Caco-2 (cell line): Measurements from ENCODE around the gene TNNT1. TPM values are rescaled to one million over a fixed set of nuclear protein-coding genes. Genes with fewer than 3 reads are reported as not detected.

Experiments used
- BruUV-seq: library from RNA; stranded (reverse); fragments of 400-500 nt; replicated peaks from 2 replicates; lab custom pipeline; 2021; lab: Mats Ljungman, UMichigan
- CTCF ChIA-PET: fragments of 300-600 bp; sonication (Branson Sonifier 250); formaldehyde crosslinking; loops from one replicate; lab custom pipeline; 2022; ENCODE audit warnings: antibody characterized with exemption; lab: Charles Lee
- POLR2A ChIA-PET: fragments of 300-600 bp; sonication (Branson Sonifier 250); formaldehyde crosslinking; loops from one replicate; lab custom pipeline; 2022; ENCODE audit warnings: antibody characterized with exemption; lab: Charles Lee
- DNase-seq, 2 experiments: peaks; one replicate each; pipeline versions ENCODE4 v3.0.0 to v3.0.0-alpha.2; 2020 to 2022
- H3K27me3 ChIP-seq: replicated peaks from 2 replicates; pipeline ENCODE4 v1.6.0; 2011; ENCODE audit warnings: low read length; ENCODE audit not compliant: control insufficient read depth, insufficient read depth
- H3K36me3 ChIP-seq: 2 replicates; pipeline ENCODE4 v1.5.1; 2011; ENCODE audit warnings: low read length; ENCODE audit not compliant: control insufficient read depth, insufficient read depth
- H3K4me1 ChIP-seq: fragments of 250-450 bp; sonication (Bioruptor Pico); 2 replicates; pipeline ENCODE4 v1.5.1; 2020; ENCODE audit warnings: mild to moderate bottlenecking
- H3K4me3 ChIP-seq: 2 replicates; pipeline ENCODE4 v1.5.1; 2011; ENCODE audit warnings: low read depth, mild to moderate bottlenecking, control low read depth, low read length
- H3K9me3 ChIP-seq: fragments of 250-450 bp; sonication (Bioruptor Pico); 2 replicates; pipeline ENCODE4 v1.5.1; 2020; ENCODE audit warnings: mild to moderate bottlenecking, moderate library complexity
- H3K27ac Mint-ChIP-seq: one replicate; pipeline ENCODE4 v1.8.0; 2022; ENCODE audit warnings: mixed read lengths; ENCODE audit not compliant: unreplicated experiment
- H3K27me3 Mint-ChIP-seq: one replicate; pipeline ENCODE4 v1.8.0; 2022; ENCODE audit warnings: mixed read lengths; ENCODE audit not compliant: insufficient read depth, unreplicated experiment
- H3K36me3 Mint-ChIP-seq: one replicate; pipeline ENCODE4 v1.8.0; 2022; ENCODE audit warnings: mild to moderate bottlenecking, mixed read lengths; ENCODE audit not compliant: insufficient read depth, unreplicated experiment
- H3K4me1 Mint-ChIP-seq: one replicate; pipeline ENCODE4 v1.8.0; 2022; ENCODE audit warnings: low read depth, mixed read lengths; ENCODE audit not compliant: unreplicated experiment
- H3K4me3 Mint-ChIP-seq: one replicate; pipeline ENCODE4 v1.8.0; 2022; ENCODE audit warnings: mild to moderate bottlenecking, moderate library complexity, mixed read lengths; ENCODE audit not compliant: unreplicated experiment
- H3K9me3 Mint-ChIP-seq: one replicate; pipeline ENCODE4 v1.8.0; 2022; ENCODE audit warnings: mixed read lengths; ENCODE audit not compliant: unreplicated experiment
- CTCF ChIP-seq, 2 experiments: fragments of 200-600 bp in 1 of 2; IDR thresholded peaks; 1 replicate in 1 of 2; 2 replicates in 1 of 2; pipeline versions ENCODE4 v1.5.1 to v1.8.0; 2011 to 2022; ENCODE audit warnings: antibody characterized with exemption in 1 of 2, control low read depth in 1 of 2, inconsistent platforms in 1 of 2, low read depth in 1 of 2, low read length in 1 of 2, mild to moderate bottlenecking in 1 of 2, moderate library complexity in 1 of 2; ENCODE audit not compliant: insufficient read depth in 1 of 2, severe bottlenecking in 1 of 2, unreplicated experiment in 1 of 2
- intact Hi-C: fragments of 100-400 bp; cut with micrococcal nuclease; formaldehyde crosslinking; loops from one replicate; pipeline ENCODE4 v1.10.0; 2022; ENCODE audit not compliant: unreplicated experiment
- total RNA-seq: library from RNA; stranded (reverse); gene quantifications from 2 replicates; pipeline ENCODE4 v1.2.3, GENCODE V29; 2022

Gene TNNT1
- total RNA-seq, 1 experiment from 2014 or later, result 18.0 TPM

- no peak overlapping the region for H3K4me3 Mint-ChIP-seq
- POLR2A ChIA-PET, result interaction anchor here (0.6 kb wide), 1 partner anchor 344 kb away, joined by 3 read pairs; no protein-coding TSS in a partner anchor
These were observed 11.4 kb upstream of the TNNT1 start for GRCh38 chr19:55160128-55160985.

DNA sequence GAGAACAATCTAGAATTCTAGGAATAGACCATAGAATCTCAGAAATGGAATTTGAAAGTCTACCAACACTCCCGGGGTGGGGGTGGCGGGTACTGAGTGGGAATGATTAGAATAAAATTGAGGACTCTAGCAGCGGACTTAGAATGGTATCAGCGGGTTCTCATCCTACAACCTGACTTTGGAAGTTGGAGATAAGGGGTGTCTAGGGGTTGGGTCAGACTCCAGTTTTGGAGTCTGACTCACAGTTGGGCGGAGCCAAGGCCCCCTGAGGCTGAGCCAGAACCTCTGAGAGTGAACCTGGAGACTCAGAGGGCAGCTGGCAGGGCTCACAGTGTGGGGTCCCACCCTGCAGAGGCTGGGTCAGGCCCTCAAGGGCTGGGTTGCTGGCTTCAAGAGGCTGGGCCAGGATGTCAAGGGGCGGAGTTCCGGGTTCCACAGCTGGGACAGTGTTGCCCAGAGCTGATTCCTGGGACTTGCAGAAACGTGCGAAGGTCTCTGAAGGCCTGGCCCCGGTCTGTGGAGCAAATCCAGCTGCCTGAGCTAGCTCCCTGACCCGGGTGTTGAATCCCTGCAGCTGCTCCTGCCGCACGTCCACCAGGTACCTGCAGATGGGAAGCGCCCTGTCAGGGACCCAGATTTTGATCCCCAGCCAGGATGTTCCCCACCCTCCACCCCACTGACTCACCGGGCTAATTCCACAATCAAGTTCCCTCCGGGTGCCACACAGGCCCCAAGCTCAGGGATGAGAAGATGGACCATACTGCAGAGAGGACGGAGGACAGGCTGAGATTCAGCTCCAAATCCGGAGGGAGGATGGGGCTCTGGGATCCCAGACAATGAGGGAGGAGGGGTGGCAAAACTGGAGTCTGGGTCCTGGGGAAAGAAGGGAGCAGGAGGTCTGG, 10.1 kb upstream of the TNNT1 start:
- Mint-ChIP-seq H3K36me3 (no peaks in the 10 kb centered on the region), H3K27me3 (peaks cover 3% of the 10 kb centered on the region), H3K27ac (no peak overlapping the region), H3K9me3 (no peaks in the 10 kb centered on the region), H3K4me3 (no peak overlapping the region), H3K4me1 (peaks cover 20% of the 10 kb centered on the region)
- Histone ChIP-seq H3K9me3 (no peaks in the 10 kb centered on the region), H3K4me1 (peaks cover 16% of the 10 kb centered on the region), H3K36me3 (no peaks in the 10 kb centered on the region), H3K4me3 (no peak overlapping the region), H3K27me3 (no peaks in the 10 kb centered on the region)
- POLR2A ChIA-PET, result interaction anchor here (0.5 to 0.6 kb wide), 2 partner anchors 10 to 103 kb away, joined by 3 to 5 read pairs; partner anchors contain the start of gene TNNT1
- DNase-seq, result peak in 1 of 2 experiments; percentile 20
- no TSS peak for BruUV-seq
- intact Hi-C loops, result no loop called here
- no peak for TF ChIP-seq CTCF (IDR thresholded peaks at IDR 0.05; ENCODE audit: insufficient read depth in 1 of 2, low read depth in 1 of 2, low read length in 1 of 2, severe bottlenecking in 1 of 2, unreplicated experiment in 1 of 2)
- CTCF ChIA-PET, result interaction anchor here (0.5 to 2.9 kb wide), 5 partner anchors 12 to 98 kb away, joined by 4 to 38 read pairs (median 7); no protein-coding TSS in a partner anchor

More at GRCh38 chr19:55160128-55160985, 11.4 kb upstream of the TNNT1 start:
- H3K4me3 ChIP-seq, result no peak overlapping the region
- peaks cover 16% of the 10 kb centered on the region for H3K4me1 ChIP-seq
- no peaks in the 10 kb centered on the region for H3K27me3 ChIP-seq
- intact Hi-C loops, result loop anchor here (1.0 kb wide), 2 partner anchors 14 to 19 kb away; no protein-coding TSS in a partner anchor
- H3K36me3 Mint-ChIP-seq, result no peaks in the 10 kb centered on the region
- CTCF ChIA-PET, result interaction anchor here (0.6 to 2.9 kb wide), 11 partner anchors 9 to 72 kb away, joined by 3 to 38 read pairs (median 3); partner anchors contain the start of gene TNNT1
- TF ChIP-seq CTCF (IDR thresholded peaks at IDR 0.05; ENCODE audit: insufficient read depth in 1 of 2, low read depth in 1 of 2, low read length in 1 of 2, severe bottlenecking in 1 of 2, unreplicated experiment in 1 of 2), result peak; percentile 97
- H3K4me1 Mint-ChIP-seq, result peaks cover 20% of the 10 kb centered on the region
- DNase-seq, result peak; percentile 95 to 97
- no TSS peak for BruUV-seq
- no peak overlapping the region for H3K27ac Mint-ChIP-seq
- H3K27me3 Mint-ChIP-seq, result peaks cover 3% of the 10 kb centered on the region
- H3K9me3 ChIP-seq, result no peaks in the 10 kb centered on the region
- no peaks in the 10 kb centered on the region for H3K36me3 ChIP-seq
- H3K9me3 Mint-ChIP-seq, result no peaks in the 10 kb centered on the region

- no TSS peak for BruUV-seq
- Mint-ChIP-seq H3K36me3 (no peaks in the 10 kb centered on the region), H3K27me3 (peaks cover 3% of the 10 kb centered on the region), H3K4me3 (no peak overlapping the region), H3K27ac (no peak overlapping the region), H3K9me3 (no peaks in the 10 kb centered on the region), H3K4me1 (peaks cover 20% of the 10 kb centered on the region)
- DNase-seq, result no peak
- Histone ChIP-seq H3K4me1 (peaks cover 16% of the 10 kb centered on the region), H3K36me3 (no peaks in the 10 kb centered on the region), H3K4me3 (no peak overlapping the region), H3K27me3 (no peaks in the 10 kb centered on the region), H3K9me3 (no peaks in the 10 kb centered on the region)
- intact Hi-C loops, result no loop called here
- TF ChIP-seq CTCF (IDR thresholded peaks at IDR 0.05; ENCODE audit: insufficient read depth in 1 of 2, low read depth in 1 of 2, low read length in 1 of 2, severe bottlenecking in 1 of 2, unreplicated experiment in 1 of 2), result no peak
- ChIA-PET CTCF (interaction anchor here (0.5 kb wide), 1 partner anchor 98 kb away, joined by 7 read pairs; no protein-coding TSS in a partner anchor), POLR2A (no interaction called here)
These were observed 9.4 kb upstream of the TNNT1 start for GRCh38 chr19:55158423-55158822.
